Activated T-helper 2 cell treated with anti-CD3 and anti-CD28 coated beads, Interferon-gamma antibody, Interleukin-2, Interleukin-4, amounts not matched to agents 10 μg/mL and 5 μg/mL and 100 μg/mL, durations not matched to agents 14 hours and 24 hours and 36 hours (primary cell): ENCODE measurements around the gene NEURL1B. TPM values are rescaled to one million over a fixed set of nuclear protein-coding genes. Genes with fewer than 3 reads are reported as not detected.
"Not testable (repeated sequence)": the region's sequence is repeated elsewhere in the genome, so short reads cannot be mapped to it uniquely, and the experiment has no call there.

Experiments
- DNase-seq: peaks from one replicate; pipeline ENCODE4 v3.0.0; 2021; ENCODE audit warnings: low spot score
- H3K27ac Mint-ChIP-seq: one replicate; pipeline ENCODE4 v1.8.0; 2021; ENCODE audit warnings: mixed read lengths
- H3K27me3 Mint-ChIP-seq: one replicate; pipeline ENCODE4 v1.8.0; 2021; ENCODE audit warnings: low read depth, mixed read lengths
- H3K36me3 Mint-ChIP-seq: one replicate; pipeline ENCODE4 v1.8.0; 2021; ENCODE audit warnings: low read depth, mixed read lengths
- H3K4me1 Mint-ChIP-seq: one replicate; pipeline ENCODE4 v1.8.0; 2021; ENCODE audit warnings: low read depth, mixed read lengths
- H3K4me3 Mint-ChIP-seq: one replicate; pipeline ENCODE4 v1.8.0; 2021; ENCODE audit warnings: low read depth, mild to moderate bottlenecking, moderate library complexity, mixed read lengths
- H3K9me3 Mint-ChIP-seq: one replicate; pipeline ENCODE4 v1.8.0; 2021; ENCODE audit warnings: mixed read lengths
- intact Hi-C: fragments of 100-400 bp; cut with micrococcal nuclease; formaldehyde crosslinking; loops from one replicate; pipeline ENCODE4 v1.15.1; 2023
- total RNA-seq: library from RNA; stranded (reverse); gene quantifications from 2 replicates; pipeline ENCODE4 v1.2.3, GENCODE V29; 2022

Gene NEURL1B
- total RNA-seq, 1 donor from 2014 or later, result 0.37 TPM

- H3K27me3 Mint-ChIP-seq, result peaks cover 19% of the 10 kb centered on the region
- H3K9me3 Mint-ChIP-seq, result no peaks in the 10 kb centered on the region
- DNase-seq, result no peak
- no peak overlapping the region for H3K4me3 Mint-ChIP-seq
- H3K36me3 Mint-ChIP-seq, result no peaks in the 10 kb centered on the region
- intact Hi-C loops, result no loop called here
- no peaks in the 10 kb centered on the region for H3K4me1 Mint-ChIP-seq
- H3K27ac Mint-ChIP-seq, result no peak overlapping the region
Measured at GRCh38 chr5:172708183-172708505, 67.1 kb downstream of the NEURL1B start.

- Mint-ChIP-seq H3K27ac (no peak overlapping the region), H3K4me3 (no peak overlapping the region), H3K36me3 (no peaks in the 10 kb centered on the region), H3K4me1 (no peaks in the 10 kb centered on the region), H3K9me3 (no peaks in the 10 kb centered on the region), H3K27me3 (peaks cover 14% of the 10 kb centered on the region)
- no peak for DNase-seq
- intact Hi-C loops, result loop anchor here (5.0 to 10.0 kb wide), 2 partner anchors 124 to 617 kb away; partner anchors contain the start of genes ERGIC1 and STC2
Measured at GRCh38 chr5:172710676-172711075, 69.6 kb downstream of the NEURL1B start.

- H3K36me3 Mint-ChIP-seq, H3K4me3 Mint-ChIP-seq, H3K27ac Mint-ChIP-seq, DNase-seq, H3K9me3 Mint-ChIP-seq, H3K4me1 Mint-ChIP-seq: not testable (repeated sequence)
- intact Hi-C loops, result loop anchor here (5.0 to 10.0 kb wide), 2 partner anchors 123 to 616 kb away; partner anchors contain the start of genes ERGIC1 and STC2
- H3K27me3 Mint-ChIP-seq, result peaks cover 11% of the 10 kb centered on the region
Measured at GRCh38 chr5:172711321-172711861, 70.3 kb downstream of the NEURL1B start.

- no peak overlapping the region for H3K27ac Mint-ChIP-seq
- no peaks in the 10 kb centered on the region for H3K9me3 Mint-ChIP-seq
- no peak overlapping the region for H3K4me3 Mint-ChIP-seq
- DNase-seq, result no peak
- intact Hi-C loops, result loop anchor here (5.0 to 10.0 kb wide), 2 partner anchors 122 to 615 kb away; partner anchors contain the start of genes ERGIC1 and STC2
- H3K36me3 Mint-ChIP-seq, result no peaks in the 10 kb centered on the region
- H3K4me1 Mint-ChIP-seq, result peaks cover 2% of the 10 kb centered on the region
- H3K27me3 Mint-ChIP-seq, result peaks cover 3% of the 10 kb centered on the region
Measured at GRCh38 chr5:172712610-172713009, 71.5 kb downstream of the NEURL1B start.

GRCh38 chr5:172713113-172713808, 72.2 kb downstream of the NEURL1B start:
- DNase-seq, result peak; percentile 56
- no peak overlapping the region for H3K27ac Mint-ChIP-seq
- H3K36me3 Mint-ChIP-seq, result no peaks in the 10 kb centered on the region
- intact Hi-C loops, result loop anchor here (5.0 to 10.0 kb wide), 2 partner anchors 122 to 614 kb away; partner anchors contain the start of genes ERGIC1 and STC2
- H3K4me1 Mint-ChIP-seq, result peaks cover 2% of the 10 kb centered on the region
- H3K4me3 Mint-ChIP-seq, result no peak overlapping the region
- H3K27me3 Mint-ChIP-seq, result peaks cover 2% of the 10 kb centered on the region
- no peaks in the 10 kb centered on the region for H3K9me3 Mint-ChIP-seq

GRCh38 chr5:172713809-172714490, 72.9 kb downstream of the NEURL1B start:
- Mint-ChIP-seq H3K27ac (no peak overlapping the region), H3K4me1 (peaks cover 2% of the 10 kb centered on the region), H3K9me3 (no peaks in the 10 kb centered on the region), H3K4me3 (no peak overlapping the region), H3K36me3 (no peaks in the 10 kb centered on the region), H3K27me3 (no peaks in the 10 kb centered on the region)
- DNase-seq, result no peak
- intact Hi-C loops, result loop anchor here (5.0 to 10.0 kb wide), 2 partner anchors 121 to 613 kb away; partner anchors contain the start of genes ERGIC1 and STC2

GRCh38 chr5:172714491-172715420, 73.7 kb downstream of the NEURL1B start:
- DNase-seq, result peak; percentile 48
- H3K27ac Mint-ChIP-seq, result no peak overlapping the region
- H3K4me1 Mint-ChIP-seq, result peaks cover 2% of the 10 kb centered on the region
- intact Hi-C loops, result loop anchor here (5.0 to 10.0 kb wide), 2 partner anchors 120 to 613 kb away; partner anchors contain the start of genes ERGIC1 and STC2
- no peak overlapping the region for H3K4me3 Mint-ChIP-seq
- no peaks in the 10 kb centered on the region for H3K27me3 Mint-ChIP-seq
- H3K36me3 Mint-ChIP-seq, result no peaks in the 10 kb centered on the region
- H3K9me3 Mint-ChIP-seq, result no peaks in the 10 kb centered on the region

- intact Hi-C loops, result loop anchor here (10.0 kb wide), 1 partner anchor 119 kb away; the partner anchor contains the start of gene ERGIC1
- H3K4me3 Mint-ChIP-seq, result no peak overlapping the region
- H3K27ac Mint-ChIP-seq, result no peak overlapping the region
- no peaks in the 10 kb centered on the region for H3K36me3 Mint-ChIP-seq
- H3K4me1 Mint-ChIP-seq, result peaks cover 2% of the 10 kb centered on the region
- H3K9me3 Mint-ChIP-seq, result no peaks in the 10 kb centered on the region
- H3K27me3 Mint-ChIP-seq, result no peaks in the 10 kb centered on the region
- no peak for DNase-seq
Measured at GRCh38 chr5:172715421-172715780, 74.3 kb downstream of the NEURL1B start.

GRCh38 chr5:172715931-172716682, 75.0 kb downstream of the NEURL1B start:
- H3K27me3 Mint-ChIP-seq, result no peaks in the 10 kb centered on the region
- H3K4me1 Mint-ChIP-seq, result peaks cover 2% of the 10 kb centered on the region
- no peaks in the 10 kb centered on the region for H3K9me3 Mint-ChIP-seq
- no peak overlapping the region for H3K4me3 Mint-ChIP-seq
- H3K27ac Mint-ChIP-seq, result no peak overlapping the region
- no peaks in the 10 kb centered on the region for H3K36me3 Mint-ChIP-seq
- intact Hi-C loops, result loop anchor here (2.0 to 10.0 kb wide), 3 partner anchors 49 to 119 kb away; partner anchors contain the start of gene ERGIC1
- DNase-seq, result no peak

GRCh38 chr5:172716796-172717313, 75.8 kb downstream of the NEURL1B start:
- intact Hi-C loops, result loop anchor here (1.0 to 10.0 kb wide), 4 partner anchors 48 to 215 kb away; partner anchors contain the start of gene ERGIC1
- no peaks in the 10 kb centered on the region for H3K27me3 Mint-ChIP-seq
- peak; percentile 62 for DNase-seq
- no peaks in the 10 kb centered on the region for H3K36me3 Mint-ChIP-seq
- no peaks in the 10 kb centered on the region for H3K9me3 Mint-ChIP-seq
- H3K4me1 Mint-ChIP-seq, result peaks cover 2% of the 10 kb centered on the region
- H3K27ac Mint-ChIP-seq, result no peak overlapping the region
- no peak overlapping the region for H3K4me3 Mint-ChIP-seq

- DNase-seq, result no peak
- no peaks in the 10 kb centered on the region for H3K27me3 Mint-ChIP-seq
- no peak overlapping the region for H3K4me3 Mint-ChIP-seq
- no peak overlapping the region for H3K27ac Mint-ChIP-seq
- no peaks in the 10 kb centered on the region for H3K9me3 Mint-ChIP-seq
- intact Hi-C loops, result loop anchor here (1.0 to 10.0 kb wide), 4 partner anchors 47 to 215 kb away; partner anchors contain the start of gene ERGIC1
- H3K36me3 Mint-ChIP-seq, result no peaks in the 10 kb centered on the region
- peaks cover 6% of the 10 kb centered on the region for H3K4me1 Mint-ChIP-seq
Measured at GRCh38 chr5:172717481-172718195, 76.6 kb downstream of the NEURL1B start.
